Gastrocnemius medialis (tissue), 4 donors: ENCODE measurements around the gene ZCCHC12.

Source experiments
- CTCF ChIP-seq, 5 experiments: fragments of 450-650 bp in 3 of 5; fragments of 200-600 bp in 2 of 5; sonication (generic) in 2 of 5; IDR thresholded peaks in 4 of 5; conservative IDR thresholded peaks in 1 of 5; 1 replicate in 4 of 5; 2 replicates in 1 of 5; pipeline ENCODE4 v1.5.1; 2016 to 2019; ENCODE audit warnings: antibody characterized with exemption in 5 of 5, mild to moderate bottlenecking in 3 of 5, moderate library complexity in 3 of 5
- POLR2A ChIP-seq, 2 donors: fragments of 450-650 bp; IDR thresholded peaks; one replicate each; pipeline ENCODE4 v1.6.1; 2017; ENCODE audit warnings: antibody characterized with exemption in 2 of 2, mild to moderate bottlenecking in 2 of 2, moderate library complexity in 2 of 2

GRCh38 chrX:118807151-118808017, 16.2 kb upstream of the ZCCHC12 start:
- peak; percentile 53 to 67 (median 66) for TF ChIP-seq CTCF (IDR thresholded peaks at IDR 0.05 in 4 of 5, conservative IDR thresholded peaks at IDR 0.05 in 1 of 5)
- no peak for TF ChIP-seq POLR2A (IDR thresholded peaks at IDR 0.05)
